MM.1S (cell line): ENCODE results near the gene GATAD2A.

Experiments used
- CTCF ChIP-seq: fragments of 300-600 bp; sonication (generic); IDR thresholded peaks from 2 replicates; pipeline ENCODE4 v1.5.1; 2016; ENCODE audit warnings: antibody characterized with exemption, low read length, mixed read lengths
- EZH2 ChIP-seq: fragments of 300-600 bp; sonication (generic); optimal IDR thresholded peaks from 2 replicates; pipeline ENCODE3; 2017; ENCODE audit warnings: low read depth, mild to moderate bottlenecking, antibody characterized with exemption, low read length, mixed read lengths
- EZH2phosphoT487 ChIP-seq: fragments of 300-600 bp; sonication (generic); IDR thresholded peaks from 2 replicates; pipeline ENCODE4 v1.6.1; 2018; ENCODE audit warnings: antibody characterized with exemption, low read length

- TF ChIP-seq EZH2 (no peak), CTCF (no peak), EZH2phosphoT487 (no peak)
Observed at GRCh38 chr19:19530423-19530804, 124.9 kb downstream of the GATAD2A start.
